ENCODE measurements around the gene INPP5B. TPM values are rescaled to one million over a fixed set of nuclear protein-coding genes. Genes with fewer than 3 reads are reported as not detected.
A peak's percentile ranks its signal among the peaks of the same experiment; 100 is the strongest.
"Not testable (repeated sequence)": the region's sequence is repeated elsewhere in the genome, so short reads cannot be mapped to it uniquely, and the experiment has no call there.

The INPP5B gene
- total and polyA plus RNA-seq, 4 donors: 9.2 to 40.8 (median 27.2) TPM

DNA sequence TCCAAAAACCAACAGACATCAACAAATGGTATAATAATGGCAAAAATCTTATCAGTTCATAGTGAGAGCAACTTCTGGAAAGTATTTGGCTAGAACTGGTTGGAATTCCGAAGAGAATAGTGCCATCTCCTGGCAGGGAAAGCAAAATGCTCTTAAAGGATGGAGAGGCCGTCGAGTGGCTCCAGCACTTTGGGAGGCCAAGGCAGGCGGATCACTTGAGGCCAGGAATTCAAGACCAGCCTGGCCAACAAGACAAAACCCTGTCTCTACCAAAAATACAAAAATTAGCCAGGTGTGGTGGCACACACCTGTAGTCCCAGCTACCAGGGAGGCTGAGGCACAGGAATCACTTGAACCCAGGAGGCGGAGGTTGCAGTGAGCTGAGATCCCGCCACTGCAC, 28.2 kb upstream of the INPP5B start:
- ATAC-seq (ENCODE audit: insufficient read depth, low FRiP score); H3K27me3 ChIP-seq (ENCODE audit: control insufficient read depth in 3 of 3, insufficient read depth in 3 of 3, low read length in 2 of 3); H3K4me3 ChIP-seq; H3K4me1 ChIP-seq (ENCODE audit: control insufficient read depth in 5 of 5, insufficient read depth in 5 of 5, low read length in 5 of 5); H3K27ac ChIP-seq (ENCODE audit: low read depth in 1 of 2, low read length in 1 of 2); H3K9me3 ChIP-seq (ENCODE audit: control insufficient read depth in 4 of 4, insufficient read depth in 3 of 4, low read length in 3 of 4); H3K9ac ChIP-seq (ENCODE audit: insufficient read depth in 1 of 2, low read length in 2 of 2): not testable (repeated sequence)
- 55 to 63% methylated on average over 6 of the region's 6 CpGs for WGBS, 2 donors
- peak; percentile 49 for TF ChIP-seq CTCF (IDR thresholded peaks at IDR 0.05; ENCODE audit: control extremely low read depth, extremely low read depth)
- peak in 2 of 3 donors; percentile 52 to 63 for DNase-seq
- peaks cover 14 to 43% (median 28%) of the 10 kb centered on the region in 4 donors for H3K36me3 ChIP-seq (ENCODE audit: control insufficient read depth in 4 of 4, insufficient read depth in 4 of 4, low read length in 4 of 4)

DNA sequence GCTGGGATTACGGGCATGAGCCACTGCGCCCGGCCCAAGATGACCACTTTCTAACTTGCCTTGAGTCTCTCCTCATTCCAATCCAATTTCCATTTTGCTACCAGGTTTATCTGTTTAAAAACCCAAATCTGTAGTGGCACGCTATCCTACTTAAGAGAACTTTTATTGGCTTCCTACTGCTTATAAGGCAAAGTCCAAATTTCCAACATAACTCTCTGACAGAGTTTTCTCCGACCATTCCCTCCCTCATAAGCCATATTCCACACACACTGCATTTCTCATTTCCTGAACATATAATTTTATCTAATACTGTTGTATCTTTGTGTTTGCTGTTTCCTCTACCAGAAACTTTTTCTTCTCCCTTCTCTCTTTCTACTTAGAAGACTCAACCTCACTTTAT, 27.7 kb upstream of the INPP5B start:
- 98% methylated on average over 5 of the region's 5 CpGs for WGBS, 2 donors
- Histone ChIP-seq H3K27me3 (ENCODE audit: control insufficient read depth in 3 of 3, insufficient read depth in 3 of 3, low read length in 2 of 3) (no peaks in the 10 kb centered on the region), H3K4me1 (ENCODE audit: control insufficient read depth in 5 of 5, insufficient read depth in 5 of 5, low read length in 5 of 5) (no peaks in the 10 kb centered on the region), H3K9ac (ENCODE audit: insufficient read depth in 1 of 2, low read length in 2 of 2) (no peak overlapping the region), H3K4me3 (no peak overlapping the region), H3K9me3 (ENCODE audit: control insufficient read depth in 4 of 4, insufficient read depth in 3 of 4, low read length in 3 of 4) (no peaks in the 10 kb centered on the region), H3K36me3 (ENCODE audit: control insufficient read depth in 4 of 4, insufficient read depth in 4 of 4, low read length in 4 of 4) (peaks cover 17 to 41% (median 28%) of the 10 kb centered on the region in 4 donors), H3K27ac (ENCODE audit: low read depth in 1 of 2, low read length in 1 of 2) (no peak overlapping the region)
- ATAC-seq (ENCODE audit: insufficient read depth, low FRiP score) (no peak), DNase-seq (no peak)
- TF ChIP-seq CTCF (IDR thresholded peaks at IDR 0.05; ENCODE audit: control extremely low read depth, extremely low read depth): no peak

GRCh38 chr1:37973684-37974083, 26.8 kb upstream of the INPP5B start:
- not testable (repeated sequence) for H3K4me3 ChIP-seq; H3K9ac ChIP-seq (ENCODE audit: insufficient read depth in 1 of 2, low read length in 2 of 2); H3K27me3 ChIP-seq (ENCODE audit: control insufficient read depth in 3 of 3, insufficient read depth in 3 of 3, low read length in 2 of 3); H3K4me1 ChIP-seq (ENCODE audit: control insufficient read depth in 5 of 5, insufficient read depth in 5 of 5, low read length in 5 of 5); DNase-seq; H3K9me3 ChIP-seq (ENCODE audit: control insufficient read depth in 4 of 4, insufficient read depth in 3 of 4, low read length in 3 of 4); H3K27ac ChIP-seq (ENCODE audit: low read depth in 1 of 2, low read length in 1 of 2); ATAC-seq (ENCODE audit: insufficient read depth, low FRiP score)
- WGBS, 2 donors: 94% methylated on average over 5 of the region's 5 CpGs
- peaks cover 14 to 43% (median 30%) of the 10 kb centered on the region in 4 donors for H3K36me3 ChIP-seq (ENCODE audit: control insufficient read depth in 4 of 4, insufficient read depth in 4 of 4, low read length in 4 of 4)

DNA sequence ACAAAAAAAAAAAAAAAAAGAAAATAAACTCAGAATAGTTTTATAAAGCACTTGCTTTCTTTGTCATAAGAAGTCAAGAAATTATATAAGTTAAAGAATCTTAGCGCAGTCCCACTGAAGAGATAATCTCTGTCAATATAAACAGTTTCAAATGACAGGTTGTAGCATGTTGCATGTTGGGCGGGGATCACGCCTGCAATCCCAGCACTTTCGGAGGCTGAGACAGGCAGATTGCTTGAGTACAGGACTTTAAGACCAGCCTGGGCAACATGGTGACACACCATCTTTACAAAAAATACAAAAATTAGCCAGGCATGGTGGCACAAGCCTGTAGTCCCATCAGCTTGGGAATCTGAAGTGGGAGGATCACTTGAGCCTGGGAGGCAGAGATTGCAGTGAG, 18.4 kb upstream of the INPP5B start:
- H3K4me3 ChIP-seq: no peak overlapping the region
- no peak for TF ChIP-seq CTCF (IDR thresholded peaks at IDR 0.05; ENCODE audit: control extremely low read depth, extremely low read depth)

GRCh38 chr1:37964106-37964505, 17.3 kb upstream of the INPP5B start:
- H3K4me3 ChIP-seq; H3K27ac ChIP-seq (ENCODE audit: low read depth in 1 of 2, low read length in 1 of 2); H3K9ac ChIP-seq (ENCODE audit: insufficient read depth in 1 of 2, low read length in 2 of 2); ATAC-seq (ENCODE audit: insufficient read depth, low FRiP score); DNase-seq; H3K9me3 ChIP-seq (ENCODE audit: control insufficient read depth in 4 of 4, insufficient read depth in 3 of 4, low read length in 3 of 4); H3K4me1 ChIP-seq (ENCODE audit: control insufficient read depth in 5 of 5, insufficient read depth in 5 of 5, low read length in 5 of 5); H3K27me3 ChIP-seq (ENCODE audit: control insufficient read depth in 3 of 3, insufficient read depth in 3 of 3, low read length in 2 of 3): not testable (repeated sequence)
- H3K36me3 ChIP-seq (ENCODE audit: control insufficient read depth in 4 of 4, insufficient read depth in 4 of 4, low read length in 4 of 4): peaks cover 18 to 42% (median 31%) of the 10 kb centered on the region in 4 donors
- WGBS, 2 donors: 83 to 84% methylated on average over 12 of the region's 12 CpGs

More for the DNA sequence above, 18.4 kb upstream of the INPP5B start:
- H3K9ac ChIP-seq (ENCODE audit: insufficient read depth in 1 of 2, low read length in 2 of 2): no peak overlapping the region
- WGBS, 2 donors: 95 to 98% methylated on average over 4 of the region's 4 CpGs
- H3K4me1 ChIP-seq (ENCODE audit: control insufficient read depth in 5 of 5, insufficient read depth in 5 of 5, low read length in 5 of 5): no peaks in the 10 kb centered on the region
- H3K27ac ChIP-seq (ENCODE audit: low read depth in 1 of 2, low read length in 1 of 2): no peak overlapping the region
- no peaks in the 10 kb centered on the region for H3K9me3 ChIP-seq (ENCODE audit: control insufficient read depth in 4 of 4, insufficient read depth in 3 of 4, low read length in 3 of 4)
- no peak for DNase-seq
- H3K27me3 ChIP-seq (ENCODE audit: control insufficient read depth in 3 of 3, insufficient read depth in 3 of 3, low read length in 2 of 3): no peaks in the 10 kb centered on the region
- peaks cover 22 to 41% (median 36%) of the 10 kb centered on the region in 4 donors for H3K36me3 ChIP-seq (ENCODE audit: control insufficient read depth in 4 of 4, insufficient read depth in 4 of 4, low read length in 4 of 4)
- no peak for ATAC-seq (ENCODE audit: insufficient read depth, low FRiP score)

Data from lung (tissue), 12 donors.